GM20000 (cell line): ENCODE data around the gene LMAN2L.

ENCODE experiments used
- DNase-seq: peaks from one replicate; pipeline ENCODE4 v3.0.0; 2012; ENCODE audit warnings: low spot score
- CTCF ChIP-seq: IDR thresholded peaks from 2 replicates; pipeline ENCODE4 v1.5.1; 2012; ENCODE audit warnings: mild to moderate bottlenecking, control low read depth; ENCODE audit errors: extremely low read depth, missing control alignments

Gene LMAN2L

GRCh38 chr2:96759548-96759947 lies 19.7 kb upstream of the LMAN2L start:
- DNase-seq, result no peak
- no peak for TF ChIP-seq CTCF

DNA sequence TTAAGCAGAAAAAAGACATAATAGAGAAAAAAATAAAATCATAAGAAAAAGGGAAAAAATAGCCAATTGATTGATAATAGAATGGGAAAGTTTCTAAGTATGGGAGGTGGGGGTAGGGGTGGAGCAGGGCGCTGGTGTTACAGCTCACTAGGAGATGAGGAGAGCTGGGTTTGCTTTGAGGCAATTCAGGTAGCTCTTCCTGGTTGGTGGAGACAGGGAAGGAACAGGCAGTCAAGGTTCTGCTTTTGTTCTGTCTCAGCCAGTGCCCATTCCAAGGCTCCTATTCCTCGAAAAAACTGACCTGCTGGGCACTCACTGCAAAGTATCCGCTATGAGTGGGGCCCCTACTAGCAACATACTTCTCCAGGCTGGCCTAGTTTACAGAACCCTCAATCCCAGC lies 19.1 kb upstream of the LMAN2L start:
- no peak for TF ChIP-seq CTCF
- DNase-seq, result no peak

GRCh38 chr2:96757477-96757860 lies 17.6 kb upstream of the LMAN2L start:
- TF ChIP-seq CTCF, result no peak

DNA sequence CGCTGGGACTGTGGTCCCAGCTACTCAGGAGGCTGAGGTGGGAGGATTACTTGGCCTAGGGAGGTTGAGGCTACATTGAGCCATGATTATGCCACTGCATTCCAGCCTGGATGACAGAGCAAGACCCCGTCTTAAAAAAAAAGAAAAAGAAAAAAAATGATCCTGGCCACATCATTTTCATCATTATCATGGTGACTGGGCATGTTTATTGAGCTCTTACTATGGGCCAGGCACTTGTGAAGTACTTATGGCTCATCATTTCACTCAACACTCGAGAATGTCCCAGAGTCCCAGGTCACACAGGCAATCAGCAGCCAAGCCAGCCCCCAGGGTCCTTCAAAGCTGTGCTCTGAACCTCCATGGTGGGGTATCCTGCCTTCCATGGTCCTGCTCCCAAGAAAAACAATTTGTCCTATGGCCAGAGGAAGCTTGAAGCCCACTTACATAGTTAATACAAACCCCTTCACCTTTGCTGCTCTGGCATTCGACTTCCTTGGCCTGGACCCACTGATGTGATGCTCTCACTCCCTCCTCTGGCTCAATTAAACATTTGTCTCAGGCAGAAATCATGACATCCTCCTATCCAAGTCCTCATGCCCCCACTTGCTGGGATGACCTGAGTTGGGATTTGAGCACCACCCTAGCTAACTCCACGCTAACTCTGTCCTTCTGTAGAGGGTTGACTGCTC lies 17.1 kb upstream of the LMAN2L start:
- TF ChIP-seq CTCF, result no peak
- DNase-seq, result no peak

More at GRCh38 chr2:96757477-96757860, 17.6 kb upstream of the LMAN2L start:
- no peak for DNase-seq

- no peak for DNase-seq
- no peak for TF ChIP-seq CTCF
Observed at GRCh38 chr2:96754317-96754716, 14.5 kb upstream of the LMAN2L start.

GRCh38 chr2:96753661-96754282 lies 13.9 kb upstream of the LMAN2L start:
- TF ChIP-seq CTCF, result no peak
- DNase-seq, result no peak

DNA sequence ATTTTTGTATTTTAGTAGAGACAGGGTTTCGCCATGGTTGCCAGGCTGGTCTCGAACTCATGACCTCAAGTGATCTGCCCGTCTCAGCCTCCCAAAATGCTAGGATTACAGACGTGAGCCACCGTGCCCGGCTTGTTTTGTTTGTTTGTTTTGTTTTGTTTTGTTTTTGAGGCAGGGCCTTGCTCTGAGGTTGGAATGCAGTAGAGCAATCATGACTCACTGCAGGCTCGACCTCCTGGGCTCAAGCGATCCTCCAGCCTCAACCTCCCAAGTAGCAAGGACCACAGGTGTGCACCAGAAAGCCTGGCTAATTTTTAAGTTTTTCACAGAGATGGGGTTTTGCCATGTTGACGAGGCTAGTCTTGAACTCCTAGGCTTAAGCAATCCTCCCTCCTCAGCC lies 11.9 kb upstream of the LMAN2L start:
- no peak for TF ChIP-seq CTCF
- DNase-seq, result no peak
